GM21515 (cell line): ENCODE measurements around the gene UBE2L5.
"Not testable (repeated sequence)": the region's sequence is repeated elsewhere in the genome, so short reads cannot be mapped to it uniquely, and the experiment has no call there.

Source experiments
- ATAC-seq: cut with Tn5 transposase; IDR thresholded peaks from one replicate; pipeline ENCODE4 v1.9.1; 2021; ENCODE audit not compliant: unreplicated experiment

The UBE2L5 gene

DNA sequence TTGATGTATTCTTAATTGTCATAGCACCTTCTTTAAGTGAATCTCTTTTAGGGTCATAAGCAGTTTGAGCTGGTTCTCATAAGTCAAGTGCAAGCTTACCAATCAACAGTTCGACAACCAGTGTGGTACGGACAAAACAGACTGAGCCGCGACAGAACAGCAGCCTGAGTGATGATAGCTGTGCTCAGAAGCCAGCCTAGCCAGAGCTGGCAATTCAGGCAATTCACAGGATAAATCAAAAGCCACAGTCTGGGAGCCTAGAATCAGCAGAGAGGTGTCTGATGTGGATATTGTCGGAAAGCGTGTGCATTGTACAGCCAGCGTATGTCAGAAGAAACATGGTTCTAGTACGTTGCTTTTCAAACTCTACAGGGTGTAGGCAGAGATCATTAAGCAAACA, 14.9 kb downstream of the UBE2L5 start:
- ATAC-seq, result no peak

DNA sequence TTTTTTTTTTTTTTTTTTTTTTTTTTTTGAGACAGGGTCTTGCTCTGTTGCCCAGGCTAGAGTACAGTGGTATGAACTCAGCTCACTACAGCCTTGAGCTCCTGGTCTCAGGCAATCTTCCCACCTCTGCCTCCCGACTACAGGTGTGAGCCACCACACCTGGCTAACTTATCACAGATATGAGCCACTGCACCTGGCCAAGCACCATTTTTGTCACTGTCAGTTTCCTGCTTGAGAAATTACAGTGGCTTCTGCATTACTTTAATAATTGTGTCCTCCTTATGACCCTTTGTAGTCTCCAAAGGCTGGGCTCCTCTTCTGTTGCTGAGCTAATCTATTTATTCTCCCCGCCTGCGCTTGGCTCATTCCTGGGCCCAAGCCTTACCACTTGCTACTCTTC, 16.0 kb downstream of the UBE2L5 start:
- no peak for ATAC-seq

DNA sequence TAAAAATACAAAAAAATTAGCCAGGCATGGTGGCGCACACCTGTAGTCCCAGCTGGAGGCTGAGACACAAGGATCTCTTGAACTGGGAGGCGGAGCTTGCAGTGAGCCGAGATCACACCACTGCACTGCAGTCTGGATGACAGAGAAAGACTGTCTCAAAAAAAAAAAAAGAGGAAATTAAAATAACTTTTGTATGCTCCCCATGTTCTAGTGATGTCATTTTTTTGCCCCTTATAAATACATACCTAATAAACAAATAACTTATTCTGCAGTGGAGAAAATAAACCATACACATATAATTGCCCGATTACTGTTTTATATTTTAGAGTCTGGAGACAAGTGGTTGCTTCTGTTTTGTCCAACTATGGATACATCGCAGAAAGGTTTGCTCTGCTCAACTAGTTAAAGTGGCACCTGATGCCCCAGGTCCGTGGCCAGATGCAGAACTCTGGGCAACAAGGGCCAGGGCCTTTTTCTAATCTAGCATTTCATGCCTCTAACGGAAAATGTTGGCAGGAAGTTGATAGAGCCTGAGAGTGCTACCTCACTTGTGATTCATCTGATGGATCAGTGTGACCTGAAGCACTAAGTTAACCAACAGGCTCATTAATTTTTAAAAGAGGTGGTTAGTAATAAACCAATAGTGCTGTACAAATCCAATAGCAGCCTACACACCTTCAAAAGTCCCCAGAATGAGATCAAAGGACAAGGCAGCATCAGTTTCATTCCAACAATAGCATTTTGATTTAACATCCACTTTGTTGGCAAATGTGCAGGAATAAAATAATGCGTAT, 18.8 kb downstream of the UBE2L5 start:
- ATAC-seq, result no peak

DNA sequence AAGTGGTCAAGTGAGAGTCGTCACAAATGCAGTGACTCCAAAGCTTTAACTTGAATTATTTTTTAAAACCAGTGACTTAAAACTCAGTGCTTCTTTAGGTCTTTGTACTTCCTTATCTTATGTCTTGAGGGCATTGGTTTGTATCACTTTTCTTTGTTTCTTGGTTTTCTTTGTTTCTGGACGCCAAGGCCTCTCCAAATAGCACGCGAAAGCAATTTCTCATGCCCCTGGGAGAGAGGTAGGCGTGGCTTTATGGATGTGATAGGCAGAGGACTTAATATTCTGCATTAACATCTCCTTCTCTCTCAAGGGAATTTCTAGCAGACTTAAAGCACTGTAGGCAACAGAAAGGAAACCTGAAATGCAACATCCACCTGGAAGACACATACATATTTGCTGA, 20.6 kb downstream of the UBE2L5 start:
- ATAC-seq, result no peak

DNA sequence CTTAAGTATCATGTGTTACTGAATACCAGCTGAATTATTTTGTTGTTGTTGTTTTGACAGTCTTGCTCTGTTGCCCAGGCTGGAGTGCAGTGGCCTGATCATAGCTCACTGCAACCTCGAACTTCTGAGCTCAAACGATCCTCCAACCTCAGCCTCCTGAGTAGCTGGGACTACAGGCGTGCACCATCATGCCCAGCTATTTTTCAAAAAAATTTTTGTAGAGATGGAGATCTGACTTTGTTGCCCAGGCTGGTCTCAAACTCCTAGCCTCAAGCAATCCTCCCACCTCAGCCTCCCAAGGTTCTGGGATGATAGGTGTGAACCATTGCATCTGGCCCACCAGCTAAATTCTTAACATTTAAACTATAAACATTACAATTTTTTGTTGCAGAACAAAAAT, 21.2 kb downstream of the UBE2L5 start:
- not testable (repeated sequence) for ATAC-seq

DNA sequence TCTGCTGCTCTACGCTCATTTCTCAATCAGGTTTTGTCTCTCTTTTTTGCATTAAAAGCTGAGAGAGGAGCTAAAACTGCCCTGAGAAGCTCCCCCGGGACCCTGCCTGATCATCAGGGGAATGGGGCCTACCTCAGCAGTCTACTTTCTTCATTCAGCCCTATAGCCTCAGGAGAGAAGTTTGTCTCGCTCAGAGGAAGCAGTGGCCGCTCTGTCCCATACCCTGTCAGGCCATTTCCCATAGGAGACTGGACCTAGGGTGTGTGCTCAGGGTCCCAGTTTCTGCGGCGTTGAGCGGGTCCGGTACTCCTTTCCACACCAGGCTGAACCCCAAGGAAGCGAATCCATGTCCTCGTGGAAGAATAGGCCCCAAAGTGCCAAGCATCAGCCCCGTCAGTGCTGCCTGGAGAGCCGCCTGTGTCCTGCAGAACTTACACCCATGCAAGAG, 21.7 kb downstream of the UBE2L5 start:
- peak; percentile 40 for ATAC-seq

DNA sequence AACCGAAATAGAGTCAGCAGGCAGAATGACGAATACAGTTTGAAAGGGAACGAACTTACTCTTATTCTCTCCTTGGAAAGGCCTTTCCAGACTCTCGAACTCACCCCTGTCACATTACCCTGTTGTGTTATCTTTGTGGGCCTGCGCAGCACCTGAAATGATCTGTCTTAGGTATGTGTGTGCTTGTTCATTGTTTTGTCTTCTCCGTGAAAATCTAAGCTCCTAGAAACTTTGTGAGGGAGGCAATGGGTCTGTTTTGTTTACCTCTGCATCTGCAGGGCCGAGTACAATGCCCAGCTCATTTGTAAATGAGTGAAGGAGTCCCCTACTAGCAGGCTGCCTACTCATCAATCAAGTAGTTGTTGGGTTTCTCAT, 23.8 kb downstream of the UBE2L5 start:
- ATAC-seq, result no peak

DNA sequence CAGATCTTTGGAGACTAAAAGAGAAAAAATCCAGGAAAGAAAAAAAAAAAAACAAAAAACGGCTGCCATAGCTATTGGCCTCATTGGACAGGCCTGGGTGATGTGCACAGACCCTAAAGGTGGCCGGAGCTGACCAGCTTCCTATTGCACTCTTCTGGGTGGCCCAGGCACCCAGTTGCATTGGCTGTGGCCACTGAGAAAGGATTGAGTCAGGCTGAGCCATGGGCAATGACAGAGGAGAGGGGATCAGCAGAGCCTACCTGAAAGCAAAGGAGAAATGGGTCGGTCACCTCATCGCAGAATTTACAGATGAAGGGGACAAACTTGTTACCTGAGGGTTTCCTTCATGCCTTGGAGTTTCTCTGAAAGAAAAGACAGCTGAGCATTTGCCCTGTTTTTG, 26.1 kb downstream of the UBE2L5 start:
- ATAC-seq, result no peak

DNA sequence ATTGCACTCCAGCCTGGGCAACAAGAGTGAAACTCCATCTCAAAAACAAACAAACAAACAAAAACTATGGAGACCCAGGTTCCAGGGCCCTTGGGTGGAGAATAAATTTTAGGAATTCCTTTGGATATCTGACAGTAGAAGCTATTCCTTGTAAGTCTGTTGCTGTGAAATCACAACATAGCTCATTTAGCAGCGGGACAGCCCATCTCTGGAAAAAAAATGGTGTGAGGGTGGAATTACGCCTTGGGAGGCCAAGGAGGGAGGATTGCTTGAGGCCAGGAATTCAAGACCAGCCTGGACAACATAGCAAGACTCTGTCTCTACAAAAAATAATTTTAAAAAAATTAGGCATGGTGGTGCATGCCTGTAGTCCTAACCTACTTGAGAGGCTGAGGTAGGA, 27.8 kb downstream of the UBE2L5 start:
- ATAC-seq, result no peak

DNA sequence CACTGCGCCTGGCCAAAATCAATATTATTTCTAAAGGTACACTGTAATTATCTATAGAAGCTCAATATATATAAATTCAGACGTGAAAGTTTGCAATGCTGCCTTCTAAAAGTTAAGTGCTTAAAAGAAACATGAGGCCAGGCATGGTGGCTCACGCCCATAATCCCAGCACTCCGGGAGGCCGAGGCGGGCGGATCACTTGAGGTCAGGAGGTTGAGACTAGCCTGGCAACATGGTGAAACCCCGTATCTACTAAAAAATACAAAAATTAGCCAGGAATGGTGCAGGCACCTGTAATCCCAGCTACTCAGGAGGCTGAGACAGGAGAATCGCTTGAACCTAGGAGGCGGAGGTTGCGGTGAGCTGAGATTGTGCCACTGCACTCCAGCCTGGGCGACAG, 29.2 kb downstream of the UBE2L5 start:
- not testable (repeated sequence) for ATAC-seq

DNA sequence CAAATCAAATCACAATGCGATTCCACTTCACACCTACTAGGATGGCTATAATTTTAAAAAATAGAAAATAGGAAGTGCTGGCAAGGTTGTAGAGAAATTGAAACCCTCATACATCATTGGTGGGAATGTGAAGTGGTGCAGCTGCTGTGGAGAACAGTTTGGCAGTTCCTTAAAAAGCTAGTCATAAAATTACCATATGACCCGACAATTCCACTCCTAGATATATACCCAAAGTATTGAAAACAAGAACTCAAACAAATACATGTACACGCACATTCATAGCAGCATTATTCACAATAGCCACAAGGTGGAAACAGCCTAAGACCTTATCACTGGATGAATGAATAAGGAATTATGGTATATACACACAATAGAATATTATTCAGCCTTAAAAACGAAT, 31.4 kb downstream of the UBE2L5 start:
- no peak for ATAC-seq

DNA sequence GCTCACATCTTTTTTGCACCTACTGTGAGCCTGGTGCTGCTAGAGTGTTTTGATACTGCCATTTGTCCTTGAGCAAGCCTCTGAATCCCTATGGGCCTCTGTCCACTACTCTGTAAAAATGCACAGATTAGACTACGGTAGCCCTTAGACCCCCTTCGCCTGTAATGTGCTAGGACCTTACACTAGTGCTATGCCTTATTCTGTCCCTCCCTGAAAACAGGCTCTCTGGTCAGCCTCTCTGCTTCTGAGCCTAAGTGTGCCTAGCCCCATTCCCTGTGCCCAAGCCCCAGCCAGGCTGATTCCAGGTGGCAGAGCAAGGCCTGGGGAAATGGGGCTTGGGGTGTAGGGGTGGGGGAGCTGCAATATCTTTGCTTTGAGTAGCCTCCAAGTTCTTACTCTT, 32.7 kb downstream of the UBE2L5 start:
- ATAC-seq, result no peak

DNA sequence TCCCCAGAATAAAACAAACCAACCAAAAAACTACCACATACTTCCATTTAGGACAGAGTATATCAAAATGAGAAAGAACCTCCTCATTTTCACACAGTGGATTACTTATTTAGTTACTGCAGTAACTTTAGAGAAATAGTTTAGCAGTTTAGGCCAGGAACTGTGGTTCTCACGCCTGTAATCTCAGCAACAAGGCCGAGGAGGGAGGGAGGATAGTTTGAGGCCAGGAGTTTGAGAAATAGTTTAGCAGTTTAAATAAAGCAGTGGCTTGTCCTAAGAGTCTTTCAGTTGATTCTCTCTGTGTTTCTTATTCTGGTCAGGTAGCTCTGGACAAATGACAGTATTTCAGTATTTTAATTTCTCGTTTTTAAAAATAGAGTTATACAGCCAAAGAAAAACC, 34.0 kb downstream of the UBE2L5 start:
- ATAC-seq, result no peak

DNA sequence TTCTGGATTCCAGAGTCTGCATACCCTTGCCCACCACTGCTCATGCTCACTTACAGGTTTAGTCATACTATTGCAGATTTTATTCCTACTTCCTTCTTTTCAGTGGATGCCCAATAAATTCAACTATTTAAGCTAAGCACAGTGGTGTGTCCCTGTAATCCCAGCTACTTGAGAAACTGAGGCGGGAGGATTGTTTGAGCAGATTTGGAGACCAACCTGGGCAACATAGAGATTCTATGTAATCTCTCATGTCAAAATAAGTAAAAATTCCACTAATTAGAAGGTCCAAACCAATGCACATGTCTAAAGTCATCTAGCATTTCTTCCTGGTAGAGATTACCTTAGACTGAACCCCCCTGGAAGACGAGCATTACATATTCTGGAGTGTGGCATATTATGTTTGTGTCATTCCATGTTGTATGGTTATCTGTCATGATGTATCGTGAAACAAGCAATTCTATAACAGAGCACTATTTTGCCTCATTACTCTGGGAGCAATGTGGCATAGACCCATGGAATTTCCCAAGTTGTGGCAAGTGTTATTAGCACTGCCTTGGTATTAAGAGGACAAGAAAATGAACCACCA, 35.1 kb downstream of the UBE2L5 start:
- ATAC-seq, result no peak

DNA sequence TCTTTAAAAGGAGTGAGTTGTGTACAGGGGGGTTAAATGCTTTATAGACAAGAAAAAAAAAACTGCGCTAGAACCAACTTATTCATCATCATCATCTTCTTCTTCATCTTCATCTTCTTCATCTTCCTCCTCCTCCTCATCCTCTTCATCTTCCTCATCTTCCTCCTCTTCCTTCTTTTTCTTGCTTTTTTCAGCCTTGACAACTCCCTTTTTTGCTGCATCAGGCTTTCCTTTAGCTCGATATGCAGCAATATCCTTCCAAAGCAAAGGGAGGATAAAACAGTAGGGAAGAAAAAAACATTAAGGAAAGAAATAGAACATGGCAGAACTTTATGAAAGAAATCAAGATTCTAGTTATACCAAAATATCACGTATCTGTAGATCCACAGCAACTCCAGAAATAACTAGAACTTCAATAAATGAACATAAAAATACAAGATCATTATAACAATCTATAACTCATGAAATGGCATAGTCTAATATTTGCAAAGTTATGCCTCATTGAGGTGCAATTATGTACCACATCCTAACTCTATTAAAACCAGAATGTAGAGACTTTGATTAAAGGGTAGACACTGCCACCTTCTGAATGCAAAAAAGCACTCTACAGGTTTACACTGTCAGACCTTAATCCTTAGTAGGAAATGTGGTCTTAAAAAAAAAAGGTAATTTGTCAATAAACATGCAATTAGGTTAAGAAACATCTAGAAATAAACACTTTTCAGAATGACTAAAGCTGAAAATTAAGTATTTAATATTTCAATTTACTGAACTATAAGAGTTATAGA, 39.2 kb downstream of the UBE2L5 start:
- not testable (repeated sequence) for ATAC-seq

DNA sequence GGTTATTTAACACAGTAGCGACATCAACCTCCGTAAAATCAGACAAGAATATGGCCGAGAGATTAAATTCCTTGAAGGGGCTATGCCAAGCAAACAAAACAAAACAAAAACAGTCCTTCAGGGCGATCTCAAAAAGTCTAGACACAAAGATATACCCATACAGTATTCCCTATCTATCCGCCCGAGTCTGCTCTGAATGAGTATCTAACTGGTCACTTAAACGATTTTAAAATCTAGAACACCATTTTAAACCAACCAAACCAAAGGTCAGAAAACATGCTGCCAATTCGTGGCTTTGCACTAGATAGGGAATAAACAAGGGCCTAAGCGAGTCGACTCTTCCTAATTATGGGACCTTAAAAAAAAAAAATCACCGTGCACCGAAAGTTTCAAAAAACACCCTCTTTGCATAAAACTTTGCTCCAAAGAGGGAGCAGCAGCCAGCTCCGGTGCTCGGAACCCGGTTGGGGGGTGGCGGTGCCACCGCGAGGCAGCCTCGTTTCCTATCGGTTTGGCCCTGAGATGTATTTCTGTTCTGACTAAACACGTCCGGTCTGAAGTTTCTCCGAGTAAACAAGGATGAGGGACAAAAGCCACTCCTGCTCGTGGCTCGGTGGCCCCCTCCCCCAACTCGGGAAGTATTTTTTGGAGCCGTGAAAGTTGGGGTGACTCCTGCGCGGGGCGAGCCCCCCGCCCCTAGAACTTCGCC, 41.6 kb downstream of the UBE2L5 start:
- ATAC-seq, result peak; percentile 39

DNA sequence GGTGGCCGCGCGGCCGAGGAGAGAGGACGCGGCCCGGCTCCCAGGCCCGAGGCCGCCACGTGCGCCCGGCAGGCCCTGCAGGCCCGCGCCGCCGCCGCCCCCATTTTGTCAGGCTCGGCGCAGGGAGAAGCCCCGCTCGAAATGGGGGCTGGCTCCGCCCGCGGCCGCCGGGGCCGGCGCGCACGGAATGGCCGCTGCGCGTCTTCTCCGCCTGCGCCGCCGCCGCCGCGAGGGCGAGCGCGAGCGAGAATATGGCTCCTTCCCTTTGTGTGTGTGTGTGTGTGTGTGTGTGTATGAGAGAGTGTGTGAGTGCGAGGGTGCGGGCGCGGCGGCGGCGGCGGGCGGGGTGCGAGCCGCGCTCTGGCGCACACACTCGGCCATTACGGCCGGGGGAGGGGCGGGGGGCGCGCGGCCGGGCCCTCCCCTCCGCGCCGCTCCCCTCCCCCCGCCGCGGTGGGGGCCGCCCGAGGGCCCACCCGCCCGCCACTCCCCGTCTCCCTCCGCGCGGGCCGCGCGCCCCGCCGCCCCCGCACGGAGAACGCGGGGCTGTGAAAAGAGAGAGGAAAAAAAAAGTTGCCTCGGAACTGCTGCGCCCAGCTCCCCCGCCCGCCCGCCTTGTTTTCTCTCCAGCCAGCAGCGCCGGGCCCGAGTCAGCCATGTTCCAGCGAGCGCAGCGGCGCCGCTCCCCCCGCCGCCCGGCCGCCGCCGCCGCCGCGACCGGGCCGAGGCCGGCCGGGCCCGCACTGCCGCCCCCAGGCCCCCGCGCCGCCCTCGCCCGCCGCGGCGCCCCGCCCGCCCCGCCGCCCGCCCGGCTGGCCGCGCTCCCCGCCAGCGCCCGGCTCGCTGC, 42.4 kb downstream of the UBE2L5 start:
- peak; percentile 32 for ATAC-seq

DNA sequence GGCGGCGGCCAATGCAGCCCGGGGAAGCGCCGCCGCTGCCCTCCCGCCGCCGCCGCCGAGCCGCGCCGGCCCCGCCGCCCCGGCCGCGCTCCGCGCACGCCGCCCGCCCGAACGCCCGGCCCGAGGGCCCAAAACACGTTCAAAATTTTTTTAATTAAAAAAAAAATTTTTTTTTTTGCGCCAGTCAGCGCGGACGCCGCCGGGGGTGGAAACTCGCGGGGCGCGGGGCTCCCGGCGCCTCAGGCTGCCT, 43.0 kb downstream of the UBE2L5 start:
- no peak for ATAC-seq

DNA sequence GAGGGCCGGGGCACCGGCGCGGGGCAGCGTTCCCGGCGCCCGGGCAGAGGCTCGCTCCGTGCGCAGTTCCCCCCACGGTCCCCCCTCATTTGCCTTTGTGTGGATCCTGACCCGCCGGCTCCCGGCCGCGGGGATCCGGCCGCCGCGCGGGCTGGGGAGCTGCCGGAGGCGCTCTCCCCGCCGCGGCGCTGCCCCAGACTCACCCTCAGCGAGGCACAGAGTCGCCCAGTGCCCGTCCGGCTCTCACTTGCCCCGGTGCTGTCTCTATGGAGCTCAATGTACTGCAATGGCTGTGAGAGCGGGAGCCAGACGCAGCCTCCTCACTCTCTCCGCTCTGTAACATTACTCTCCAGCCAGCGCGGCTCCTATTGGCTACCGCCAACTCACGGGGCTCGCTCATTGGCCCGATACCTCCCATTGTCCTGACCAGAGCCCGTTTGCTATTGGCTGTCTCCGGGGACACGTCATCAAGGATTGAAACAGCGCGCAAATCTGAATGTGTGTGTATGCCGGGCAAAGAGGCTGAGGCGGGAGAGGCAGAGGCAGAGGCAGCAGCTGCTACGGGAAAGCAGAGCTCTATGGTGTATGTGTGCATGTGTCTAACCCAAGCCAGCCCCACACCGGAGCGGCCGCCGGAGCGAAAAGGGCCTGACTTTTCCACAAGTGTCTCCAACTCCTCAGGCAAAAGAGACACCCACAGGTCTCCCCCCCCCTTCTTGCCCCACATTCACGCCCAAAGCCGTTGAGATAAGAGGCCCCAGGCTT, 43.5 kb downstream of the UBE2L5 start, which contains the start of gene HMGB1:
Gene HMGB1 (minus strand): TSS at position 344 of the 765 bp plus-strand sequence. CDS start 2,256 bp downstream, outside the sequence.
- peak; percentile 81 for ATAC-seq

DNA sequence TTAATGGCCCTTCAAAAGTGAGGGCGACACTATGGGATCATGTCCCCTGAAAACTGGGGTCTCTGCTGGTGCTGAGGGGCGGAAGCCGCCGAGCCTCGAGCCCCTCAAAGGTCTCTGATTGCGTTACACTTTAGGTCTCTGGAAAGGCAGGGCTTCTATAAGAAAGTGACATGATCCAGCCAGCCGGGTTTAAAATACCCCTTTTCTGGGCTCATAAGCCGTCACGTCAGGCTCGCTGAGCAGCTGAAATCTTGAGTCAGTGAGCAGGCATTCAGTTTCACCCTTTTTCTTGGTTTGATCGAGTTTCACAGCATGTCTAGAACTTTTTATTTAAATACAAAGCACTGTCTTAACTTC, 44.0 kb downstream of the UBE2L5 start:
- no peak for ATAC-seq
